Measurements from ENCODE around the gene GTF3C1.

DNA sequence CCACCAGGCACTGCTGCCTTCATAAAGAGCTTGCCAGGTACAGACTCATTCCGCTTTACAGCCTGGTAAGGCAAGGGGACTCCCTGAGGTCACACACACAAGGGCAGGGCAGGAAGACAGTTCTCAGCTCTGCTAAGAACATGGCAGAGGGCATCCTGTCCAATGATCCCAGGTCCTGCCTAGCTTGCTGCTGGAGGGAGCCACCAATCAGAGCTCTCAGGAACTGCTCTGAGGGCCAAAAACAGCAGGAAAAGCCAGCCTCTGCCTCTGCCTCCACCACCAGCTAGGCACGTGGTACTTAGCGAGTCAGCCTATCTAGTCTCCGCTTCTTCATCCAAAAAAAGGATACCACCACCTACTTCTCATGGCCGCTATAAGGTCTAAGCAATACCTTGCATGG, 66.1 kb downstream of the GTF3C1 start:
- TF ChIP-seq, protein P1, sequence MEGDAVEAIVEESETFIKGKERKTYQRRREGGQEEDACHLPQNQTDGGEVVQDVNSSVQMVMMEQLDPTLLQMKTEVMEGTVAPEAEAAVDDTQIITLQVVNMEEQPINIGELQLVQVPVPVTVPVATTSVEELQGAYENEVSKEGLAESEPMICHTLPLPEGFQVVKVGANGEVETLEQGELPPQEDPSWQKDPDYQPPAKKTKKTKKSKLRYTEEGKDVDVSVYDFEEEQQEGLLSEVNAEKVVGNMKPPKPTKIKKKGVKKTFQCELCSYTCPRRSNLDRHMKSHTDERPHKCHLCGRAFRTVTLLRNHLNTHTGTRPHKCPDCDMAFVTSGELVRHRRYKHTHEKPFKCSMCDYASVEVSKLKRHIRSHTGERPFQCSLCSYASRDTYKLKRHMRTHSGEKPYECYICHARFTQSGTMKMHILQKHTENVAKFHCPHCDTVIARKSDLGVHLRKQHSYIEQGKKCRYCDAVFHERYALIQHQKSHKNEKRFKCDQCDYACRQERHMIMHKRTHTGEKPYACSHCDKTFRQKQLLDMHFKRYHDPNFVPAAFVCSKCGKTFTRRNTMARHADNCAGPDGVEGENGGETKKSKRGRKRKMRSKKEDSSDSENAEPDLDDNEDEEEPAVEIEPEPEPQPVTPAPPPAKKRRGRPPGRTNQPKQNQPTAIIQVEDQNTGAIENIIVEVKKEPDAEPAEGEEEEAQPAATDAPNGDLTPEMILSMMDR (IDR thresholded peaks at IDR 0.05), result no peak
- no peak for TF ChIP-seq ZFX (IDR thresholded peaks at IDR 0.05; ENCODE audit: borderline replicate concordance)

Data from 22Rv1 (cell line).